GM23248 (cell line): ENCODE measurements around the gene PAK4.

ENCODE experiments used
- EZH2 ChIP-seq: fragments of 200-600 bp; sonication (generic); IDR thresholded peaks from 2 replicates; pipeline ENCODE4 v1.6.1; 2018; ENCODE audit warnings: antibody characterized with exemption, mild to moderate bottlenecking; ENCODE audit not compliant: insufficient read depth, poor library complexity, severe bottlenecking
- EZH2phosphoT487 ChIP-seq: fragments of 200-600 bp; sonication (generic); IDR thresholded peaks from 2 replicates; pipeline ENCODE4 v1.6.1; 2018; ENCODE audit warnings: antibody characterized with exemption, moderate library complexity, mild to moderate bottlenecking, low read depth; ENCODE audit not compliant: insufficient read depth

DNA sequence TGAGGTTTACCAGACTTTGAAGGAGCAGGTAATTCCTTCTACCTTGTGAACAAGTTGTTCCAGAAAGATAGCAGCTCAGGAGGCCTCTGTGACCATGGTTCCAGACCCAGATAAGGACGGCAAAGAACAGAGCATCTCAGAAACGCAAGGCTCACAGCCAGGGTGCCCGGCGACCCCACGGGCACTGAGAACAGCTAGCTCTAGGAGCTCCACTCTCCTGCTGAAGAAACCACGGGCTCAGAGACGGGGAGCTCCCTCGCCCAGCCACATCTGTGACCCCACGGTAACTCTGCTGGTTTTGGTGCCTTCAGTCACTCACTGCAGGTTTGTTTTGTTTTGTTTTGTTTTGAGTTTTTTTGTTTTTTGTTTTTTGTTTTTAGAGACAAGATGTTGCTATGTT, 55.2 kb downstream of the PAK4 start:
- TF ChIP-seq EZH2 (no peak), EZH2phosphoT487 (no peak)
